Activated gamma-delta T cell treated with anti-CD3 and anti-CD28 coated beads, Interleukin-2, amount 50 U/mL, for 16 hours (primary cell): Measurements from ENCODE around the gene GBP2.
"Not testable (repeated sequence)": the region's sequence is repeated elsewhere in the genome, so short reads cannot be mapped to it uniquely, and the experiment has no call there.

ENCODE experiments used
- DNase-seq: peaks from one replicate; pipeline ENCODE4 v3.0.0-alpha.2; 2020; ENCODE audit warnings: low read depth

GBP2 gene

GRCh38 chr1:89126602-89127565, 970 bp upstream of the GBP2 start:
- DNase-seq: peak; percentile 67

GRCh38 chr1:89125240-89125912, 538 bp downstream of the GBP2 start:
- no peak for DNase-seq

GRCh38 chr1:89121641-89122040, 4.3 kb downstream of the GBP2 start:
- no peak for DNase-seq

GRCh38 chr1:89114662-89115061, 11.3 kb downstream of the GBP2 start:
- DNase-seq: no peak

- DNase-seq: no peak
Observed at GRCh38 chr1:89112871-89113613, 12.9 kb downstream of the GBP2 start.

- no peak for DNase-seq
Observed at GRCh38 chr1:89104687-89105086, 21.2 kb downstream of the GBP2 start.

GRCh38 chr1:89104147-89104546, 21.8 kb downstream of the GBP2 start:
- no peak for DNase-seq

- no peak for DNase-seq
Observed at GRCh38 chr1:89102021-89102420, 23.9 kb downstream of the GBP2 start.

- no peak for DNase-seq
Observed at GRCh38 chr1:89100412-89100811, 25.5 kb downstream of the GBP2 start.

GRCh38 chr1:89098857-89099256, 27.1 kb downstream of the GBP2 start:
- no peak for DNase-seq

GRCh38 chr1:89095737-89096136, 30.2 kb downstream of the GBP2 start:
- DNase-seq: no peak

- DNase-seq: no peak
Observed at GRCh38 chr1:89089962-89090361, 36.0 kb downstream of the GBP2 start.

- DNase-seq: no peak
Observed at GRCh38 chr1:89088572-89088971, 37.3 kb downstream of the GBP2 start.

- DNase-seq: no peak
Observed at GRCh38 chr1:89087241-89087640, 38.7 kb downstream of the GBP2 start.

- DNase-seq: no peak
Observed at GRCh38 chr1:89085781-89086180, 40.1 kb downstream of the GBP2 start.

GRCh38 chr1:89081005-89081404, 44.9 kb downstream of the GBP2 start:
- DNase-seq: no peak

GRCh38 chr1:89080068-89080467, 45.8 kb downstream of the GBP2 start:
- not testable (repeated sequence) for DNase-seq

- not testable (repeated sequence) for DNase-seq
Observed at GRCh38 chr1:89072466-89073065, 53.3 kb downstream of the GBP2 start.

GRCh38 chr1:89070509-89070908, 55.4 kb downstream of the GBP2 start:
- DNase-seq: no peak

GRCh38 chr1:89069951-89070350, 56.0 kb downstream of the GBP2 start:
- no peak for DNase-seq

- no peak for DNase-seq
Observed at GRCh38 chr1:89068291-89068690, 57.6 kb downstream of the GBP2 start.
